Measurements from ENCODE around the gene LIPH.

DNA sequence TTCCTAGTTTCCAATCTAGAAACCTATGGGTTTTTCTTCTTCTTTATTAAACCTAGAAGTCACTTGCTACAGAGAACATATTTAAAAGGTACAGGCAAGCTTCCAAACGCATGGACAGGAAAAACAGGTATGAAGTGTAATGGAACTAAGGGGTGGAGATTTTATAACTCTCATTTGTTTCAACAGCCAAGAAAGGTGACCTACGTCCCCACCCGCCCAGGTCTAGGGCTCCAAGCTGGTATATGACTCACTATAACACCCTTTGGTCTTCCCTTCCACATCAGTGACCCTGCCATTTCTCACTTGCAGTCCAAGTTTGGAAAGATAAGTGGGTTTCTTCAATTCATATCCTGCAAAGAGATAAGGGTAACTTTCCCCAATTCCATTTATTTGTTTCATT, 6.0 kb upstream of the LIPH start:
- no peak for TF ChIP-seq CTCF (conservative IDR thresholded peaks at IDR 0.05; ENCODE audit: low read length)
- TF ChIP-seq EZH2phosphoT487 (IDR thresholded peaks at IDR 0.05; ENCODE audit: borderline replicate concordance): no peak
